Activated naive CD8-positive, alpha-beta T cell treated with anti-CD3 and anti-CD28 coated beads for 36 hours (primary cell): ENCODE results near the gene ZNF362. TPM values are rescaled to one million over a fixed set of nuclear protein-coding genes. Genes with fewer than 3 reads are reported as not detected.

Experiments
- DNase-seq: peaks from one replicate; pipeline ENCODE4 v3.0.0; 2021
- H3K27ac Mint-ChIP-seq: one replicate; pipeline ENCODE4 v1.8.0; 2022; ENCODE audit warnings: mild to moderate bottlenecking, moderate library complexity, mixed read lengths
- H3K27me3 Mint-ChIP-seq: one replicate; pipeline ENCODE4 v1.8.0; 2022; ENCODE audit warnings: mild to moderate bottlenecking, mixed read lengths
- H3K36me3 Mint-ChIP-seq: one replicate; pipeline ENCODE4 v1.8.0; 2021; ENCODE audit warnings: mild to moderate bottlenecking, mixed read lengths
- H3K4me1 Mint-ChIP-seq: one replicate; pipeline ENCODE4 v1.8.0; 2021; ENCODE audit warnings: mixed read lengths
- H3K4me3 Mint-ChIP-seq: one replicate; pipeline ENCODE4 v1.8.0; 2022; ENCODE audit warnings: mild to moderate bottlenecking, moderate library complexity, mixed read lengths
- H3K9me3 Mint-ChIP-seq: one replicate; pipeline ENCODE4 v1.8.0; 2022; ENCODE audit warnings: mixed read lengths
- total RNA-seq, 2 experiments: library from RNA; stranded (reverse); gene quantifications; one replicate each; pipeline ENCODE4 v1.2.3, GENCODE V29; 2021

ZNF362 gene
- total RNA-seq, 2 experiments from 2014 or later = 7.2 to 9.2 TPM

DNA sequence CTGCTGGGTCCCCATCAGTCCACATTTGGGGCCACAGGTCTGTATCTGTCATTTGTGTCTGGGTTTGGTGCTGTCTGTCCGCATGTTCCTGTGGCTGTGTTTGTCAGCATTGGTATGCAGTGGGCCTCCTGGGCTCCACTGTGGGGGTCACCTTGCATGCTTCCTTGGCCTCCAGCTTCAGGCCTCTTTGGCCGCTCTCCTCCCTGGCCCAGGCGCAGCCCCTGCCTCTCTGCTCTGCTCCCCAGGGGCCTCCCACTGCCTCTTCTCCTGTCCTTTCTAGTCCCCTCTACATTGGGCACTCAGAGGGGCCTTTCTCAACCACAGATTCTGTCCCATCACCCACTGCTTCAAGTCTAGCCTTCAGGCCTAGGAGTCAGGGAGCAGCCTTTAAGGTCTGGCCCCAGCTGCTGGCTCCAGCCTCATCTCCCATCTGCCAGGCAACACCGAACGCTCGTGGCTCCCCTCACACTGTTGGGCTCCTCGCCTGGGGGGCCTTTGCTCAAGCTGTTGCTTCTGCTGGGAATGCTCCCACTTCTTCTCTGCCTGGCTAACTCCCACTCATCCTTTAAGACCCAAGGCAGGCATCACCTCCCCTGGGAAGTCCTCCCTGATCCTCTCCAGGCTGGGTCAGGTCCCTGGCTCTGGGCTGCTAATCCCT lies 14.6 kb downstream of the ZNF362 start:
- DNase-seq = no peak
- H3K9me3 Mint-ChIP-seq = no peaks in the 10 kb centered on the region
- no peaks in the 10 kb centered on the region for H3K36me3 Mint-ChIP-seq
- H3K4me1 Mint-ChIP-seq = peaks cover 10% of the 10 kb centered on the region
- no peak overlapping the region for H3K27ac Mint-ChIP-seq
- H3K4me3 Mint-ChIP-seq = no peak overlapping the region
- H3K27me3 Mint-ChIP-seq = no peaks in the 10 kb centered on the region

DNA sequence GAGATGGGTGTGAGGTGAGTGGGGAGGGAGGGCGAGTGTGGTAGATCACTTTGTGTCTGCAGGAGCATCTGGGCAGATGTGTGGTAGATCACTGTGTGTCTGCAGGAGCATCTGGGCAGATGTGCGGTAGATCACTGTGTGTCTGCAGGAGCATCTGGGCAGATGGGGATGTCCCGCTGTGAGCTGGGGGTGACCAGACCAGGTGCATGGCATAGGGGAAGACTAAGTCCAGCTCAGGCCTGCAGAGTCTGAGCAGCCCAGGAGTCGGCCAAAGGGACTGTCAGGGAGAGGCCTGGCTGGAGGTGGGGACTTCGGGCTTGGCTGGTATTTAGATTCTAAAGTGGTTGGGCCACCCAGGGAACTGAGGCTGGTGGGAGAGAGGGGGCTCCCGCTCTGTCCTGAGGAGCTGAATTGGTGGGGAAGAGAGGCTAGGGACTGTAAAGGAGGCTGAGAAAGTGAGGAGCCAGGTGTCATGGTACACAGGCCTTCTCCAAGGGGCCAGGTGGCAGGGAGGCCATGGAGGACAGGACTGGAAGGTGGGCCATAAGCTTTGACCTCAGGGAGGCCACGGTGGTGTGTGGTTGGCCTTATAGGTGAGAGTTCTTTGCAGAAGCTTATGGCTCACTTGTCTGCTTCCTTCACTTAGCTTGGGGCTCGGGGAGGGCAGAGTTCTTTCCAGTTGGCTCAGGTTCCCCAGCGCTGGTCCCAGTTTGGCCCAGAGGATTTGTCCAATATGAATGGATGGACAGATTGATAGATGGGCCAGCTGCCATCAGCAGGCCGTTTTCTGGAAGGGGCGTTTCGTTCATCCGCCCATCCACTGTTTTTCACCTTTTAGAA lies 15.6 kb downstream of the ZNF362 start:
- DNase-seq = no peak
- H3K27me3 Mint-ChIP-seq = no peaks in the 10 kb centered on the region
- H3K4me3 Mint-ChIP-seq = no peak overlapping the region
- peaks cover 10% of the 10 kb centered on the region for H3K4me1 Mint-ChIP-seq
- no peaks in the 10 kb centered on the region for H3K36me3 Mint-ChIP-seq
- H3K9me3 Mint-ChIP-seq = no peaks in the 10 kb centered on the region
- H3K27ac Mint-ChIP-seq = no peak overlapping the region

DNA sequence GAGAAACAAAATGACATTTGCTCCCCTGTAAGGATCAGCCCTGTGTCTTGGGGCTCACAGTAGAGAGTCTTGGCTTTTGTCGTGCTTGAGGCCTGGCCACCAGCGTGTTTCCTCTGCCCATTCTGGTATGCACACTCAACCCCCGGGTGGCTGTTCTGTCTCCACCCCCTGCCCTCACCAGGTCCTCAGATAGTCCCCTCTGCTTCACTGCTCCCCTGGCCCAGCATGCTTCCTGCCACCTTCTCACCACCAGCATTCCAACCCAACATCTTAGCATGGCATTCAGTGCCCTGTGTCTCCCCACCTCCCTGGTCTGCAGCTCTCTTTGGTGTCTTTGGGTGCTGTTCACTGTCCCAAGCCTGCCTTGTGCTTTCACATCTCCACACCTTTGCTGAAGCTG lies 16.2 kb downstream of the ZNF362 start:
- Mint-ChIP-seq H3K4me1 (peaks cover 10% of the 10 kb centered on the region), H3K9me3 (no peaks in the 10 kb centered on the region), H3K36me3 (no peaks in the 10 kb centered on the region), H3K4me3 (no peak overlapping the region), H3K27ac (no peak overlapping the region), H3K27me3 (no peaks in the 10 kb centered on the region)
- DNase-seq = no peak

DNA sequence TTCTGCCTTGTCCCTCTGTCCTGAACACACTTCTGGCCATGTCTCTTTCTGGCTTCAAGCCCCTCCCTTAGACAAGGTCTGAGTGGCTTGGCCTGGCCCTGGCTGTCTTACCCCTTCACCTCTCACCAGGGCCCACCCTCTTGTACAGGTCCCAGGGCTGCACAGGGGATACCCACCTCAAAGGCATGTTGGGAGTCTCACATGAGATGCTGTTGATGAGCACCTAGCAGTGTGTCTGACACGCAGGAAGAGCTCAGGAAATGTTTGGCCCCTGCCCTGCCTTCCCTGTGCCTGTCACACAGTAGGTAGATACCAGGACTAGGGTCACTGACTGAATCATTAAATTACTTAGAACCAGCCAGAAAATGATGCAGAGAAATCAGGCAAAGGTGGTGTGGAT lies 16.6 kb downstream of the ZNF362 start:
- peaks cover 10% of the 10 kb centered on the region for H3K4me1 Mint-ChIP-seq
- DNase-seq = no peak
- no peak overlapping the region for H3K27ac Mint-ChIP-seq
- no peaks in the 10 kb centered on the region for H3K27me3 Mint-ChIP-seq
- H3K9me3 Mint-ChIP-seq = no peaks in the 10 kb centered on the region
- no peaks in the 10 kb centered on the region for H3K36me3 Mint-ChIP-seq
- H3K4me3 Mint-ChIP-seq = no peak overlapping the region

DNA sequence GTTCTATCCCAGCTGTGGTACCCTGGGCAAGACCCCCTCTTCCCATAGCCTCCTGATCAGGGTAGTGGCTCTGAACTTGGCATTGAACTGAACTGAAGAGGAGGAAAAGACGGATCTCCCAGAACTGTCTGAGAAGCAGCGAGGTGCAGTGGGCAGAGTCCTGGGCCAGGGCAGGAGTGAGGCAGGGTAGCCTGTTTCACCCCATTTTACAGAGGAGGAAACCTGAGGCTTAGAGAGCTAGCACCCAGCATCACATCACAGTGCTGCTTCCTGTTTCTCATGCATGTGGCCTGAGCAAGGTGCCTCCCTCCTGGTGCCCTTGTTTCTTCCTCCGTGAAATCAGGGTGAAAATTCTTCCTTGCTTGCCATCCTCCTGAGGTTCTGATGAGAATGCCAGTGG lies 17.1 kb downstream of the ZNF362 start:
- Mint-ChIP-seq H3K27me3 (no peaks in the 10 kb centered on the region), H3K36me3 (no peaks in the 10 kb centered on the region), H3K9me3 (no peaks in the 10 kb centered on the region), H3K27ac (no peak overlapping the region), H3K4me3 (no peak overlapping the region), H3K4me1 (peaks cover 10% of the 10 kb centered on the region)
- no peak for DNase-seq

DNA sequence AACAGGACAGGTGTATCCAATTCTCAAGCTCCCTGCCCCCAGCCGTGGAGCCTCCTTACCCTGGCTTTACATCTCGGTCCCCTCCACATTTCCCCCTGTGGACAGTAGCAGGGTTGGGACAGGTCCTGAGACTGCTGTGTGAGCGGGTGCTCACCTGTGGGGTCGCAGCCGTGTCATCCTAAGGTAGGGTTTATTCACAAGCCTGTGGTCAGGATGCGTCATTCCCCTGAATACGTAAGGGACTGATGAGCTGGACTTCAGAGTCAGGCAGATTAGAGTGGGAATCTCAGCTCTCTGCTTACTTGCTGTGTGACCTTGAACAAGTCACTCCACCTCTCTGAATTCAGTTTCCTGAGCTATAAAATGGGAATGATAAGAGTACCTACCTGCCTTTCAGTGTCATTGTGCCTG lies 17.7 kb downstream of the ZNF362 start:
- Mint-ChIP-seq H3K9me3 (no peaks in the 10 kb centered on the region), H3K27ac (no peak overlapping the region), H3K27me3 (no peaks in the 10 kb centered on the region), H3K4me3 (no peak overlapping the region), H3K4me1 (peaks cover 10% of the 10 kb centered on the region), H3K36me3 (no peaks in the 10 kb centered on the region)
- DNase-seq = no peak

DNA sequence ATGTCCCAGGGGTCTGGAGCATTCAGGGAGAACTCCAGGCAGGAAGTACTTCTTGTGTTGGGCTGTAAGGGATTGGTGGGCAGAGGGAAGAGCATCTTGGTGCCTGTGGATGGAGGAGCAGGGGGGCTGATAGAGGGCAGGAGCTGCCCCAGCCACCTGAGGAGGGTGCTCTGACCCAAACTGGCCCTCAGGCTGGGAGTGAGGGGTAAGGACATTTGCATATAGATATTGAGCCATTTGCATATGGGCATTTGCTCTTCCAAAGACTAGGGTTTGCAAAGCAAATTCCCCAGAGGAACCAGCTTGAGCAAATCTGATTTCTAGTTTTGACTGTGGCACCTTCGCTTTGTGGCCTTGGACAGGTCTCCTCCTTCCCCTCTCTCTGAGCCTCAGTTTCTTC lies 18.2 kb downstream of the ZNF362 start:
- H3K36me3 Mint-ChIP-seq = no peaks in the 10 kb centered on the region
- peaks cover 10% of the 10 kb centered on the region for H3K4me1 Mint-ChIP-seq
- H3K27me3 Mint-ChIP-seq = no peaks in the 10 kb centered on the region
- DNase-seq = no peak
- no peaks in the 10 kb centered on the region for H3K9me3 Mint-ChIP-seq
- no peak overlapping the region for H3K27ac Mint-ChIP-seq
- H3K4me3 Mint-ChIP-seq = no peak overlapping the region

DNA sequence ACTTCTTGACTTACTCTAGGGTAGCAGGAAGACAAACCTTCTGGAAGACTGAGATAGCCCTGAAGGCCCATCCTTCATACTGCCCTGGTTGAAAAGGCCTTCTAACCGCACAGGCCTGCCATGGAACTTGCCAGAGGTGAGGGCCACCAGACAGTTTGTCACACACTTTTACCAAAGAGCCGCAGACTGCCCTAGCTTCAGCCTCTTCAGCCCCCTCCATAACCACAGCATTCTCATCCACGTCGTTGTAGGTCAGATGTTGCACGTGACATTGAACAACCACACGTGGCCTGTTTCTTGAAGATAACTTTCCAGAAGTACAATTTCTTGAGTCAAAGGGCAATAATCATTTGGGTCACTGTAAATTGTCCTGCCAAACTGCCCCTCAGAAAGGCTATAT lies 18.9 kb downstream of the ZNF362 start:
- H3K27ac Mint-ChIP-seq = no peak overlapping the region
- DNase-seq = no peak
- H3K36me3 Mint-ChIP-seq = no peaks in the 10 kb centered on the region
- peaks cover 10% of the 10 kb centered on the region for H3K4me1 Mint-ChIP-seq
- no peaks in the 10 kb centered on the region for H3K9me3 Mint-ChIP-seq
- H3K27me3 Mint-ChIP-seq = no peaks in the 10 kb centered on the region
- H3K4me3 Mint-ChIP-seq = no peak overlapping the region

DNA sequence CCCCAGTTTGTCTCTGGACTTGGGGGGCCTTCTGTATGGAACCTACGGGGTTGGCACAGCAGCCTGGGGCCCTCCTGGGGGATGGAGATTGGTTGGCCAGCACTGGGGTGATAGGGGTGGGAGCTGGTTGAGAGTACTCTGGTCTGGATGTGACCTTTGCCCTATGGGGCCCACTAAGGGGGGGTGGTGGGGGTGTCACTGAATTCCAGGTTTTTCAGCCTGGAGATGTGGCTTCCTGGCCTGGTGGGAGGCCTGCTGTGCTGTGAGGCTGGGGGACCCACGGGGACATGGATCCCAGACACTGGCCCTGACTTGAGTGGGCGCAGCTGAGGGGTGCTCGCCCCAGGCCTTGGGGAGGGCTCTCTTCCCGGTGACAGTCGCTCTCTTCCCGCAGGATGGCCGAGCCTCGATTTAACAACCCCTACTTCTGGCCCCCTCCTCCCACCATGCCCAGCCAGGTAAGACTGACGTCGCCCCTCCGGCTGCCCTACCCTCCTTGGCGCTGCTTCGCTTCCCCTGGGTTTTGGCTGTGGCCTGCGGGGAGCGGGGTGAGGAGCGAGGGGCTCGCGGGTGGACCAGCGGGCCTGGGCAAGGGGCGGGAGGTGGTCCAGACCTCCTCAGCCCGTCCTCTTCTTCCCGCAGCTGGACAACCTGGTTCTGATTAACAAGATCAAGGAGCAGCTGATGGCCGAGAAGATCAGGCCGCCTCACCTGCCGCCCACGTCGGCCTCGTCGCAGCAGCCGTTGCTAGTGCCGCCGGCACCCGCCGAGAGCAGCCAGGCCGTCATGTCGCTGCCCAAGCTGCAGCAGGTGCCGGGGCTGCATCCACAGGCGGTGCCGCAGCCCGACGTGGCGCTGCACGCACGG lies 19.6 kb downstream of the ZNF362 start:
- no peaks in the 10 kb centered on the region for H3K27me3 Mint-ChIP-seq
- no peaks in the 10 kb centered on the region for H3K36me3 Mint-ChIP-seq
- no peak for DNase-seq
- peaks cover 10% of the 10 kb centered on the region for H3K4me1 Mint-ChIP-seq
- H3K4me3 Mint-ChIP-seq = no peak overlapping the region
- no peaks in the 10 kb centered on the region for H3K9me3 Mint-ChIP-seq
- H3K27ac Mint-ChIP-seq = no peak overlapping the region

DNA sequence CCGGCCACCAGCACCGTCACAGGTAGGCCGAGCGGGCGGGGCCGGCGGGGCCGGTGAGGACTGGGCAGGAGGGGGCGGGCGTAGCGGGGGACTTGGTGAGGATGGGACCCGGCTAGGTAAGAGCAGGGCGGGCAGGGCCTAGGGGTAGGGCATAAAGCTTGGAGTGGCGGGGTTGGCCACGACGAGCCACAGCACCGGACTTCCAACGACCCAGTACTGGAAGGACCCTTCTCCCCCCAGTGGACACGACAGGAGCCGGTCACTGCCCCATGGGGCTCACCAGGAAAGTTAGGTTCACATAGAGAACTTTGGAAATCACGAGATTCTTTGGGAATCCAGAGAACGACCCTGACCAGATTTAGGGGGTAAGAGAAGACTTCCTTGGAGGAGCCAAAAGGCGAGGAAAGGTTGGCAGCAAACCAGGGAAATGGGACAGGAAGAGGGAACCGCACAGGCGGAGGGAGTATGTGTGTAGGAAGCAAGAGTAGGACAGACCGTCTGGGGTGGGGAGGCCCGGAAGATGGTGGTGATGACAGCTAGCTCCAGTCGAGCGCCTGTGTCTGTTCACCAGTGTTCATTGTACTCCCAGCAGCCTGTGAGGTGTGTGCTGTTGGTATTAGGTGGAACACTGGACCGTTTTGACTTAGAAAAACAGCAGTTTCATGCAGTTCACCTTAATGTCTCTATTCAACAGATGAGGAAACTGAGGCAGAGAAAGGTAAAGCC lies 20.4 kb downstream of the ZNF362 start:
- H3K4me1 Mint-ChIP-seq = peaks cover 10% of the 10 kb centered on the region
- no peak overlapping the region for H3K4me3 Mint-ChIP-seq
- no peak overlapping the region for H3K27ac Mint-ChIP-seq
- H3K9me3 Mint-ChIP-seq = no peaks in the 10 kb centered on the region
- no peak for DNase-seq
- no peaks in the 10 kb centered on the region for H3K27me3 Mint-ChIP-seq
- no peaks in the 10 kb centered on the region for H3K36me3 Mint-ChIP-seq

DNA sequence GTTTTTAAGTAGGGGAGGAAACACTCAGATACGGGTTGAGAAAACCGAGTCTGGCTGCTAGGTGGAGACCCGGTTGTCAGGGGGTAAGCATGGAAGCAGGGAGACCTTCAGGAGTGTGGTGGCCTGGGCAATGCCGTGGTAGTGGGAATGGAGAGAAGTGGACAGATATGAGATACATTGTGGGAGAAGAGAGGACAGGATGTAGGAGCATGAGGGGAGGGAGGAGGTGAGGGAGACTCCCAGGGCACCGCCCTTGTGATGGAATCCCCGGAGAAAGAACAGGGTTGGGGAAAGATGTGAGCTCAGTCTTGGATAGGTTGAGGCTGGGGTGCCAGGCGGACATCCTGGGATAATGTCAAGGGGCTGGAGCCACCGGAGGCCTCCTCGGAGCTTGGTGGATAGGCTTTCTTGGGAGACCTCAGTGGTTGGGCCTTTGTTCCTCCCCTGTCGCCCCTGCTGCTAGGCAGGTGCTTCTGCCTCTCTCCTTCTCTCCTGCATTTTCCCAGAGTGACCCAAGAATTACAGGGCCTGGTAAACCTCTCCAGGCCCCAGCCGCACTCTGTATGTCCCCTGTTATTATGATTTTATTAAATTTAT lies 21.3 kb downstream of the ZNF362 start:
- no peak overlapping the region for H3K27ac Mint-ChIP-seq
- H3K4me3 Mint-ChIP-seq = no peak overlapping the region
- H3K4me1 Mint-ChIP-seq = peaks cover 10% of the 10 kb centered on the region
- no peaks in the 10 kb centered on the region for H3K27me3 Mint-ChIP-seq
- no peaks in the 10 kb centered on the region for H3K9me3 Mint-ChIP-seq
- peaks cover 3% of the 10 kb centered on the region for H3K36me3 Mint-ChIP-seq
- no peak for DNase-seq

DNA sequence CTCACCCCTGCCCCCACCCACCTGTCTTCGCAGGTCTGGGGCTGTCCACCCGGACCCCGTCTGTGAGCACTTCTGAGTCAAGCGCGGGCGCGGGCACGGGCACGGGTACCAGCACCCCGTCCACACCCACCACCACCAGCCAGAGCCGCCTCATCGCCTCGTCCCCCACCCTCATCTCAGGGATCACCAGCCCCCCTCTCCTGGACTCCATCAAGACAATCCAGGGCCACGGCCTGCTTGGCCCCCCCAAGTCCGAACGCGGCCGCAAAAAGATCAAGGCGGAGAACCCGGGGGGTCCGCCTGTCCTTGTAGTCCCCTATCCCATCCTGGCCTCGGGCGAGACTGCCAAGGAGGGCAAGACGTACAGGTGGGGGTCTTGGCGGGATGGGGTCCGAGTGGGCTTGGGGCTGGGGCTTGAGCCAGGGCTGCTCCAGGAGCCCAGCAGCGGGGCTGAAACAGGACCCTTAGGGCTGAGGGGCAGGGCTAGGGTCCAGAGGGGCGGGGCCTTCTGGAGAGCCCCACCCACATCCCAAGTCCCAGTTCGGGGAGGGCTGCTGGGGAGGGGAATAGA lies 23.9 kb downstream of the ZNF362 start:
- H3K27me3 Mint-ChIP-seq = no peaks in the 10 kb centered on the region
- H3K36me3 Mint-ChIP-seq = peaks cover 3% of the 10 kb centered on the region
- no peak for DNase-seq
- no peaks in the 10 kb centered on the region for H3K9me3 Mint-ChIP-seq
- H3K4me3 Mint-ChIP-seq = no peak overlapping the region
- H3K4me1 Mint-ChIP-seq = no peaks in the 10 kb centered on the region
- H3K27ac Mint-ChIP-seq = no peak overlapping the region

DNA sequence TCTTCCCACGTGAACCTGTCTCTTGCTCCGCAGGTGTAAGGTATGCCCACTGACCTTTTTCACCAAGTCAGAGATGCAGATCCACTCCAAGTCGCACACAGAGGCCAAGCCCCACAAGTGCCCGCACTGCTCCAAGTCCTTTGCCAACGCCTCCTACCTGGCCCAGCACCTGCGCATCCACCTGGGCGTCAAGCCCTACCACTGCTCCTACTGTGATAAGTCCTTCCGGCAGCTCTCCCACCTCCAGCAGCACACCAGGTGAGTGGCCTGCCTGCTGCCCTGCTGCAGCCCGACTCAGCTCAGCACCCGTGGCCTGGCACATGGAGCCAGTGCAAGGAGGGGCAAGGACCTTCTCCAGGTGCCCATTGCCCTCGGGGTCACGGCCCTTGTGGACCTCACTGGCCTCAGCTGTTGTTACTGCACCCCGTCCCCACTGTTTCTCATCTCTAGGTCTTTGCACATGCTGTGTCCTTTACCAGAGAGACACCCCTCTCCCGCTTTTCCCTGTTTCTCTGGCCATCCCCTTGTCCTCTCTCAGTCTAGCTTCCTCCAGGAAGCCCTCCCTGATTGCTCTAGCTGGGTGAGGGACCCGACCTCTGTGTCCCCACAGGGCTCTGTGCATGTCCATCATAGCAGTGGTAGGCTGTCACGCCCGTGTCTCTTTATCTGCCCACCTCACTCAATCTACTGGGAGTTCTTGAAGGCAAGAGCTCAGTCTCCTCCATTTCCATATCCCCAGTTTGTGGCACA lies 25.4 kb downstream of the ZNF362 start:
- no peak overlapping the region for H3K27ac Mint-ChIP-seq
- no peaks in the 10 kb centered on the region for H3K4me1 Mint-ChIP-seq
- no peaks in the 10 kb centered on the region for H3K9me3 Mint-ChIP-seq
- H3K36me3 Mint-ChIP-seq = peaks cover 3% of the 10 kb centered on the region
- no peak overlapping the region for H3K4me3 Mint-ChIP-seq
- H3K27me3 Mint-ChIP-seq = no peaks in the 10 kb centered on the region
- no peak for DNase-seq

DNA sequence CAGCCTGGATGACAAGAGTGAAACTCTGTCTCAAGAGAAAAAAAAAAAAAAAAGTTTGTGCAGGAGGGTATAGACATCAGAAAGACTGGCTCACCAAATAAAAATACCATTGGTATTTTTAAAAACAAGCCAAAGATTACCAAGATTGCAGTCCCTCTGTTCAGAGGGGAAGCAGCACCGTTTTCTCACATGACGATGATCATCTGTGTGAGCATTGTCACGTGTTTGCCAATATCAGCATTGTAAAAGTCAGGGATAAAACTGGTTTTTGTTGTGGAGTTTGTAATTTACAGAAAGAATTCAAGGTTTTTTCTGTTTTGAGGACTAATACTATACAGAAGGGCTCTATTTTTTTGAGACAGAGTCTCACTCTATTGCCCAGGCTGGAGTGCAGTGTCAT lies 26.5 kb downstream of the ZNF362 start:
- Mint-ChIP-seq H3K9me3 (no peaks in the 10 kb centered on the region), H3K27me3 (no peaks in the 10 kb centered on the region), H3K4me3 (no peak overlapping the region), H3K27ac (no peak overlapping the region), H3K36me3 (peaks cover 3% of the 10 kb centered on the region), H3K4me1 (no peaks in the 10 kb centered on the region)
- DNase-seq = no peak
